HG03196 (cell line): ENCODE results near the gene LY9.
"Not testable (repeated sequence)": the region's sequence is repeated elsewhere in the genome, so short reads cannot be mapped to it uniquely, and the experiment has no call there.

ENCODE experiments used
- ATAC-seq: cut with Tn5 transposase; IDR thresholded peaks from one replicate; pipeline ENCODE4 v1.9.1; 2021; ENCODE audit not compliant: unreplicated experiment

LY9 gene

GRCh38 chr1:160864173-160864572 is 68.2 kb downstream of the LY9 start:
- no peak for ATAC-seq

GRCh38 chr1:160865337-160865736 is 69.4 kb downstream of the LY9 start:
- ATAC-seq: no peak

- no peak for ATAC-seq
Measured at GRCh38 chr1:160866001-160866694, 70.2 kb downstream of the LY9 start.

- no peak for ATAC-seq
Measured at GRCh38 chr1:160866695-160867260, 70.8 kb downstream of the LY9 start.

DNA sequence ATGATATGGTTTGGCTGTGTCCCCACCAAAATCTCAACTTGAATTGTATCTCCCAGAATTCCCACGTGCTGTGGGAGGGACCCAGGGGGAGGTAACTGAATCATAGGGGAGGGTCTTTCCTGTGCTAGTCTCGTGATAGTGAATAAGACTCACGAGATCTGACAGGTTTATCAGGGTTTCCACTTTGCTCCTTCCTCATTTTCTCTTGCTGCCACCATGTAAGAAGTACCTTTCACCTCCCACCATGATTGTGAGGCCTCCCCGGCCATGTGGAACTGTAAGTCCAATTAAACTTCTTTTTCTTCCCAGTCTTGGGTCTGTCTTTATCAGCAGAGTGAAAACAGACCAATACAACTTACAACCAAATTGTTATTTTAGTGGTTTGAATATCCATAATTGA is 71.7 kb downstream of the LY9 start:
- ATAC-seq: not testable (repeated sequence)

DNA sequence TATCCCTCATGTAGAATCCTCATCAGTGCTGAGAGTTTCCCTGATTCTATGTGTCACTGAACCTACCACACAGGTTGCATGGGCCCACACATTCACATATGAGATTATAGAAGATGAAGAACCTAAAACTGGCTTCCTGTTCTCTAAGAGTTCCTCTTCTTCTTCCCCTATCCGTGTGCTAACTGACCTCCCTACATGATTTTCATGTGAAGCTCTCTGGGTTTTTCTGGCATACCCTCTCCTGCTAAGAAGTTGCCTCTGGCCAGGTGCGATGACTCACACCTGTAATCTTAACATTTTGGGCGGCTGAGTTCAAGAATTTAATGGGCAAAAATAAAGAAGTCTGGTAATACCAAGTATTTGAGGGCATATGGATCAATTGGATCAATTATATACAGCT is 72.2 kb downstream of the LY9 start:
- ATAC-seq: no peak

GRCh38 chr1:160874935-160875334 is 79.0 kb downstream of the LY9 start:
- no peak for ATAC-seq

GRCh38 chr1:160875591-160875990 is 79.6 kb downstream of the LY9 start:
- not testable (repeated sequence) for ATAC-seq

- ATAC-seq: no peak
Measured at GRCh38 chr1:160876311-160876710, 80.3 kb downstream of the LY9 start.

GRCh38 chr1:160877221-160877620 is 81.2 kb downstream of the LY9 start:
- no peak for ATAC-seq
